Calu3 (cell line): ENCODE data around the gene LEMD2. TPM values are rescaled to one million over a fixed set of nuclear protein-coding genes. Genes with fewer than 3 reads are reported as not detected.

Experiments used
- BruUV-seq: library from RNA; stranded (reverse); fragments of 400-500 nt; replicated peaks from 2 replicates; lab custom pipeline; 2021; lab: Mats Ljungman, UMichigan
- CTCF ChIA-PET: fragments of 300-600 bp; sonication (Branson Sonifier 250); formaldehyde crosslinking; loops from one replicate; lab custom pipeline; 2022; ENCODE audit warnings: antibody characterized with exemption; lab: Charles Lee
- DNase-seq: peaks from one replicate; pipeline ENCODE4 v3.0.0; 2022
- H3K27ac Mint-ChIP-seq: one replicate; pipeline ENCODE4 v1.8.0; 2022; ENCODE audit warnings: mixed read lengths; ENCODE audit not compliant: unreplicated experiment
- H3K27me3 Mint-ChIP-seq: one replicate; pipeline ENCODE4 v1.8.0; 2022; ENCODE audit warnings: mixed read lengths; ENCODE audit not compliant: unreplicated experiment
- H3K36me3 Mint-ChIP-seq: one replicate; pipeline ENCODE4 v1.8.0; 2022; ENCODE audit warnings: mild to moderate bottlenecking, moderate library complexity, mixed read lengths; ENCODE audit not compliant: insufficient read depth, unreplicated experiment
- H3K4me1 Mint-ChIP-seq: one replicate; pipeline ENCODE4 v1.8.0; 2022; ENCODE audit warnings: mild to moderate bottlenecking, low read depth, mixed read lengths; ENCODE audit not compliant: unreplicated experiment
- H3K4me3 Mint-ChIP-seq: one replicate; pipeline ENCODE4 v1.8.0; 2022; ENCODE audit warnings: mild to moderate bottlenecking, low read depth, moderate library complexity, mixed read lengths; ENCODE audit not compliant: unreplicated experiment
- H3K9me3 Mint-ChIP-seq: one replicate; pipeline ENCODE4 v1.8.0; 2022; ENCODE audit warnings: low read depth, mixed read lengths; ENCODE audit not compliant: unreplicated experiment
- intact Hi-C: fragments of 100-400 bp; cut with micrococcal nuclease; formaldehyde crosslinking; loops from one replicate; pipeline ENCODE4 v1.10.0; 2022; ENCODE audit not compliant: unreplicated experiment
- total RNA-seq: library from RNA; stranded (reverse); gene quantifications from 2 replicates; pipeline ENCODE4 v1.2.3, GENCODE V29; 2022
- TF ChIP-seq, protein P1 (sequence below): fragments of 200-600 bp; IDR thresholded peaks from one replicate; pipeline ENCODE4 v1.8.0; 2022; ENCODE audit warnings: antibody characterized with exemption; ENCODE audit not compliant: unreplicated experiment

LEMD2 gene
- total RNA-seq, 1 experiment from 2014 or later, result 126 TPM

- Mint-ChIP-seq H3K4me3 (no peak overlapping the region), H3K27ac (no peak overlapping the region), H3K27me3 (no peaks in the 10 kb centered on the region), H3K4me1 (peaks cover 38% of the 10 kb centered on the region), H3K9me3 (no peaks in the 10 kb centered on the region), H3K36me3 (no peaks in the 10 kb centered on the region)
- TF ChIP-seq, protein P1, sequence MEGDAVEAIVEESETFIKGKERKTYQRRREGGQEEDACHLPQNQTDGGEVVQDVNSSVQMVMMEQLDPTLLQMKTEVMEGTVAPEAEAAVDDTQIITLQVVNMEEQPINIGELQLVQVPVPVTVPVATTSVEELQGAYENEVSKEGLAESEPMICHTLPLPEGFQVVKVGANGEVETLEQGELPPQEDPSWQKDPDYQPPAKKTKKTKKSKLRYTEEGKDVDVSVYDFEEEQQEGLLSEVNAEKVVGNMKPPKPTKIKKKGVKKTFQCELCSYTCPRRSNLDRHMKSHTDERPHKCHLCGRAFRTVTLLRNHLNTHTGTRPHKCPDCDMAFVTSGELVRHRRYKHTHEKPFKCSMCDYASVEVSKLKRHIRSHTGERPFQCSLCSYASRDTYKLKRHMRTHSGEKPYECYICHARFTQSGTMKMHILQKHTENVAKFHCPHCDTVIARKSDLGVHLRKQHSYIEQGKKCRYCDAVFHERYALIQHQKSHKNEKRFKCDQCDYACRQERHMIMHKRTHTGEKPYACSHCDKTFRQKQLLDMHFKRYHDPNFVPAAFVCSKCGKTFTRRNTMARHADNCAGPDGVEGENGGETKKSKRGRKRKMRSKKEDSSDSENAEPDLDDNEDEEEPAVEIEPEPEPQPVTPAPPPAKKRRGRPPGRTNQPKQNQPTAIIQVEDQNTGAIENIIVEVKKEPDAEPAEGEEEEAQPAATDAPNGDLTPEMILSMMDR, result no peak
- intact Hi-C loops, result no loop called here
- no TSS peak for BruUV-seq
- no peak for DNase-seq
- CTCF ChIA-PET, result interaction anchor here (0.6 to 0.9 kb wide), 2 partner anchors 250 to 319 kb away, joined by 3 read pairs; no protein-coding TSS in a partner anchor
Measured at GRCh38 chr6:33740794-33741193, 48.1 kb downstream of the LEMD2 start.

DNA sequence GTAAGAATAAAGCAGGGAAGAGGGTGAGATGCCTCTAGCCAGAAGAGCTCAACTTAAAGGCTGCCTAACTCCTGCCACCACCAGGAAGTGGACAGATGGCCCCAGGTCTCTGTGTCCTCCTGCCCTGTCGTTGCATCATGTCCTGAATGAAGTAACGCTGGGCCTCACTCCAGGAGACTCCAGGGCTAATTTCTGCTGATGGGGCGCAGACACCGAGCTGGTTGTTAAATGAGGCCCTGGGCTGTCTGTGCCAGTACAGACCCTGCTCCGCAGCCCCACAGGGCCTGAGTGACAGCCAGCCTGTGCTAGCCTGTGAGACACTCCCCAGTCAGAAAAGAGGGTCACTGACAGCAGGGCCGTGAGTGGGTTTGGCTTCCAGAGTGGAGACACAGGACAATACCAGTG is 48.7 kb downstream of the LEMD2 start:
- no TSS peak for BruUV-seq
- TF ChIP-seq, protein P1, result no peak
- peaks cover 32% of the 10 kb centered on the region for H3K4me1 Mint-ChIP-seq
- peak; percentile 45 for DNase-seq
- no peak overlapping the region for H3K4me3 Mint-ChIP-seq
- CTCF ChIA-PET, result interaction anchor here (0.6 to 1.1 kb wide), 4 partner anchors 19 to 315 kb away, joined by 3 to 6 read pairs (median 4); partner anchors contain the start of gene UQCC2
- H3K27ac Mint-ChIP-seq, result peak overlapping the region; percentile 27
- intact Hi-C loops, result no loop called here
- no peaks in the 10 kb centered on the region for H3K27me3 Mint-ChIP-seq
- no peaks in the 10 kb centered on the region for H3K9me3 Mint-ChIP-seq
- no peaks in the 10 kb centered on the region for H3K36me3 Mint-ChIP-seq

DNA sequence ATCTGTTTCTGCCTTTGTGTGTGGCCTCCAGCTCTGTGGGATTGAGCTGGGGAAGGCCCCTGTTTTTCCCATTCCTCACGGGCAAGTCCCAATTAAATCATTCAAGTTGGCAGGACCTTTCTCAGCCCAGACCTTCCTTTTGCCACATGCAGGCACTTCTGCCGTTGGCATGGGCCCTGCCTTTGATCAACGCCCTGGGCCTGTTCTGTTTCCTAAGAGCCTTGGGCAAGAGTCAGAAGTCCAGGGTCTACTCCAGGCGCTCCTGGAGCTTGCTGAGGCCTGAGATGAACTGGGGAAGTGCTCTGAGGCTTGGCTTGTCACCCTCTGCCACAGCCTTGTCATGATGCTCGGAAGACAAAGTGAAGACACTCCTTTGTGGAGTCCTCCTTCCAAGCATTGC is 49.4 kb downstream of the LEMD2 start:
- DNase-seq, result no peak
- intact Hi-C loops, result no loop called here
- Mint-ChIP-seq H3K27me3 (no peaks in the 10 kb centered on the region), H3K4me1 (peaks cover 31% of the 10 kb centered on the region), H3K9me3 (no peaks in the 10 kb centered on the region), H3K4me3 (no peak overlapping the region), H3K36me3 (no peaks in the 10 kb centered on the region), H3K27ac (peak overlapping the region; percentile 27)
- no TSS peak for BruUV-seq
- TF ChIP-seq, protein P1, result no peak
- CTCF ChIA-PET, result interaction anchor here (0.6 to 1.1 kb wide), 4 partner anchors 20 to 316 kb away, joined by 3 to 6 read pairs (median 4); partner anchors contain the start of gene UQCC2

GRCh38 chr6:33738879-33739278 is 50.1 kb downstream of the LEMD2 start:
- no peak overlapping the region for H3K27ac Mint-ChIP-seq
- TF ChIP-seq, protein P1, result no peak
- CTCF ChIA-PET, result interaction anchor here (1.1 kb wide), 1 partner anchor 317 kb away, joined by 3 read pairs; no protein-coding TSS in a partner anchor
- H3K27me3 Mint-ChIP-seq, result no peaks in the 10 kb centered on the region
- no TSS peak for BruUV-seq
- H3K4me3 Mint-ChIP-seq, result no peak overlapping the region
- no peaks in the 10 kb centered on the region for H3K9me3 Mint-ChIP-seq
- DNase-seq, result no peak
- no peaks in the 10 kb centered on the region for H3K36me3 Mint-ChIP-seq
- peaks cover 24% of the 10 kb centered on the region for H3K4me1 Mint-ChIP-seq
- intact Hi-C loops, result no loop called here
